ENCODE measurements around the gene TACC2. TPM values are rescaled to one million over a fixed set of nuclear protein-coding genes. Genes with fewer than 3 reads are reported as not detected.

The TACC2 gene
- total and polyA plus RNA-seq, 9 of the 15 experiments (the other 6 are each of a cell fraction or from before 2014, with no cell fraction given): under 0.01 to 0.35 (median 0.03) TPM; not detected in 6

GRCh38 chr10:122123186-122123585 is 134.2 kb downstream of the TACC2 start (continued):
- TF ChIP-seq, protein P1, sequence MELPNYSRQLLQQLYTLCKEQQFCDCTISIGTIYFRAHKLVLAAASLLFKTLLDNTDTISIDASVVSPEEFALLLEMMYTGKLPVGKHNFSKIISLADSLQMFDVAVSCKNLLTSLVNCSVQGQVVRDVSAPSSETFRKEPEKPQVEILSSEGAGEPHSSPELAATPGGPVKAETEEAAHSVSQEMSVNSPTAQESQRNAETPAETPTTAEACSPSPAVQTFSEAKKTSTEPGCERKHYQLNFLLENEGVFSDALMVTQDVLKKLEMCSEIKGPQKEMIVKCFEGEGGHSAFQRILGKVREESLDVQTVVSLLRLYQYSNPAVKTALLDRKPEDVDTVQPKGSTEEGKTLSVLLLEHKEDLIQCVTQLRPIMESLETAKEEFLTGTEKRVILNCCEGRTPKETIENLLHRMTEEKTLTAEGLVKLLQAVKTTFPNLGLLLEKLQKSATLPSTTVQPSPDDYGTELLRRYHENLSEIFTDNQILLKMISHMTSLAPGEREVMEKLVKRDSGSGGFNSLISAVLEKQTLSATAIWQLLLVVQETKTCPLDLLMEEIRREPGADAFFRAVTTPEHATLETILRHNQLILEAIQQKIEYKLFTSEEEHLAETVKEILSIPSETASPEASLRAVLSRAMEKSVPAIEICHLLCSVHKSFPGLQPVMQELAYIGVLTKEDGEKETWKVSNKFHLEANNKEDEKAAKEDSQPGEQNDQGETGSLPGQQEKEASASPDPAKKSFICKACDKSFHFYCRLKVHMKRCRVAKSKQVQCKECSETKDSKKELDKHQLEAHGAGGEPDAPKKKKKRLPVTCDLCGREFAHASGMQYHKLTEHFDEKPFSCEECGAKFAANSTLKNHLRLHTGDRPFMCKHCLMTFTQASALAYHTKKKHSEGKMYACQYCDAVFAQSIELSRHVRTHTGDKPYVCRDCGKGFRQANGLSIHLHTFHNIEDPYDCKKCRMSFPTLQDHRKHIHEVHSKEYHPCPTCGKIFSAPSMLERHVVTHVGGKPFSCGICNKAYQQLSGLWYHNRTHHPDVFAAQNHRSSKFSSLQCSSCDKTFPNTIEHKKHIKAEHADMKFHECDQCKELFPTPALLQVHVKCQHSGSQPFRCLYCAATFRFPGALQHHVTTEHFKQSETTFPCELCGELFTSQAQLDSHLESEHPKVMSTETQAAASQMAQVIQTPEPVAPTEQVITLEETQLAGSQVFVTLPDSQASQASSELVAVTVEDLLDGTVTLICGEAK (IDR thresholded peaks at IDR 0.05): no peak
- TF ChIP-seq, protein P1 (CRISPR knock-in tag; IDR thresholded peaks at IDR 0.05): no peak
- TF ChIP-seq ZNF12 (CRISPR knock-in tag; IDR thresholded peaks at IDR 0.05): no peak
- TF ChIP-seq PRPF4 (IDR thresholded peaks at IDR 0.05; ENCODE audit: insufficient read depth, low read depth, low read length, poor library complexity, severe bottlenecking): no peak
- no peak for TF ChIP-seq ZNF408 (CRISPR knock-in tag; IDR thresholded peaks at IDR 0.05; ENCODE audit: low read depth)
- TF ChIP-seq, protein P2, sequence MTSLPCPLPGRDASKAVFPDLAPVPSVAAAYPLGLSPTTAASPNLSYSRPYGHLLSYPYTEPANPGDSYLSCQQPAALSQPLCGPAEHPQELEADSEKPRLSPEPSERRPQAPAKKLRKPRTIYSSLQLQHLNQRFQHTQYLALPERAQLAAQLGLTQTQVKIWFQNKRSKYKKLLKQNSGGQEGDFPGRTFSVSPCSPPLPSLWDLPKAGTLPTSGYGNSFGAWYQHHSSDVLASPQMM (CRISPR knock-in tag; IDR thresholded peaks at IDR 0.05): no peak
- TF ChIP-seq SREBF2 (CRISPR knock-in tag; IDR thresholded peaks at IDR 0.05): no peak
